IPS-NIHi7 (cell line): Measurements from ENCODE around the gene AGAP3.

Experiments
- DNase-seq: peaks from one replicate; pipeline ENCODE4 v3.0.0; 2012; ENCODE audit warnings: mixed read lengths; ENCODE audit errors: extremely low spot score

The AGAP3 gene

GRCh38 chr7:151057989-151058780 is 28.1 kb upstream of the AGAP3 start:
- DNase-seq, result peak; percentile 97

DNA sequence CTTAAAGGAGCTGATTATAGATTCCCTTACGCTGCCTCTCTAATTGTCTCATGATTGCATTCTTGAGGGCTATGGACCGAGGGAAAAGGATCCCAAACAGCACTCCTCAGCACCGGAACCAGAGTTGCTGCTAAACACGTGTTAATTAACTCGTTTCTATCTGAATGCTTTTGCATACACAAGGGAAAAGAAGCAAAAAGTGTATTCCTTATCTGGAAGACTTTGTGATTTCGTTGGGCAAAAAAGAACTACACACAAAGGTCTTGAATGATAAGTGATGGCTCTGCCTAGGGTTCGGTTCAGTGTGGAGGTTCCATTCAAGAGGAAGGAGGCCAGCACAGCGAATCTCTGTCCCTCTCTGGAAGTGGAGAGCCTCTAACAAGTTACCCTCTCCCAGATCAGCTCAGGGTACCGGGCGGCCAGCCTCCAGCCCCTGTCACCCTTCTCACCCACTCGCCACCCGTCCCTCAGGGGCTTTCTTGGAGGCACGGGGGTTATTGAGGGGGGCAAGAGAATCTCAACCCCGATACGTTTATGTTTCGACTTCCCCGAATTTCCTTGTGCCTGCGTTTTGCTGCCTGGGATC is 27.4 kb upstream of the AGAP3 start:
- DNase-seq, result no peak

DNA sequence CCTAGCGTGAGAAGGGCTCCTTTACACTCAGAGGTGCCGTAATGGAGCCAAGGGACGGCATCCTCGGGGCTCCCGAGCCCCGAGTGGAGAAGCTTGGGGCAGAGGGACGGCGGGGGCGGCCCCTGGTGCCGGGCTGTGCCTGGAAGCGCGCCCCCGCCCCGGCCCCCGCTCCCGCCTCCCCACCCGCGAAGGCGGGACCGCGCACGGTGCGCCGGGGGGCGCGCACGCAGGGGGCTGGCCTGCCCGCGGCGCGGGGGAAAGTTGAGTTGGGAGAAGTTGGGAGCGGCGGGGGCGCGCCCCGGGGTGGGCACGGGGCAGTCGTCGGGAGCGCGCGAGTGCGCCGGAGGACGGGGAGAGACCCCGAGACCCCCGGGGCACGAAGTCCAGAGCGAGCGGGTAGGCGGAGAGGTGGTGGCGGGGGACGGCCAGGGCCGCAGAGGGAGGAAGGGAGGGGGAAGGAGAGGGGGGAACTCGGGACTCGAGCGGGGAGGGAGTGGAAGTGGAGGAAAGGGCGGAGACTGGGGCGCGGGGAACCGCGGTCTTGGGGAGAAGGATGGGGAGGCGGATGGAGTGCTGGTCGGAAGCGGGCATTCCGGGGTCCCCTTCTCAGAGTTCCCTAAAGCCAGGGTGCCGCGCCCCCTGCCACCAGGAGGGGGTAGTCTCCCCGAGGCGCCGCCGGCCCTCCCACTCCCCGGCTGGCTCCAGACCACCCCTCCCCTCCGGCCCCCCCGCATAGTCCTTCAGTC is 26.7 kb upstream of the AGAP3 start, which contains the start of gene SLC4A2:
TSS of gene SLC4A2 (plus strand) at position 223 of the 746 bp plus-strand sequence. CDS start 2,399 bp downstream, outside the sequence.
- peak; percentile 80 for DNase-seq

- DNase-seq, result no peak
These were observed 26.2 kb upstream of the AGAP3 start for GRCh38 chr7:151060113-151060415.

DNA sequence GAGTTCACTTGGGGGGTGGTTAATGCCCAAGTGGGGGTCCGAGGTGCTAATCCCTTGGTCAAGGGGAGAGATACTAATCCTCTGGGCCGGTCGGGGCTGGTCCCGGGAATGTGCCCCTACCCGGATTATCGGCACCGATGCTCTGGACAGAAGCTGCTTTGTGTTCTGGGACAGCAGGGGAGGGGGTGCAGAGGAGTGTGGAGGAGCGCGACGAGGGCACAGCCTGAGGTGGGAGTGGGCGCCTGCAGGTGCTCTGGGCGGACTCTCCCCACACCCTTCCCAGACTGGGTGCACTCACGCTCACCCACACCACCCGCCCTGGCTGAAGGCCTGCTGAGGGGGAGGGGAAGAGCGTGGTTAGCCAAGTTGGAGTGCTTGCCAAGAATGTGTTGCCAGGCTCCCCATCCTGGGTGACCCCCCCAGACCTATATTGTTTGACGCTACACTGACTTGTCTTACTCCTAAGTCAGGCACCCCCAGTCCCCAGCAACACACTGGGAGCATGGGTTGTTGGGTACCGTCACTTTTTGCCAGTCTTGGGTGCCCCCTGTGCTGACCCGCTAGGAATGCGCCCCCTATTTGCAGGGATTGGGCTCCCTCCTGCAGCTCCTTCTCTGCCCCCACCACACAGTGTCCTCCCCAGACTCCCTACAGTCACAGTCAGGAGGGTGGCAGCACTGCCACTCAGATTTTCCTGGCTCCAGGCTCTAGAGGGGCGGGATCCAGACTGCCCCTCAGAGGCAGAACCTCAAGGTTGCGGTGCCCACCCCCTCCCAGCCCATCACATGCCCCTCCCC is 25.7 kb upstream of the AGAP3 start:
- DNase-seq, result no peak

DNA sequence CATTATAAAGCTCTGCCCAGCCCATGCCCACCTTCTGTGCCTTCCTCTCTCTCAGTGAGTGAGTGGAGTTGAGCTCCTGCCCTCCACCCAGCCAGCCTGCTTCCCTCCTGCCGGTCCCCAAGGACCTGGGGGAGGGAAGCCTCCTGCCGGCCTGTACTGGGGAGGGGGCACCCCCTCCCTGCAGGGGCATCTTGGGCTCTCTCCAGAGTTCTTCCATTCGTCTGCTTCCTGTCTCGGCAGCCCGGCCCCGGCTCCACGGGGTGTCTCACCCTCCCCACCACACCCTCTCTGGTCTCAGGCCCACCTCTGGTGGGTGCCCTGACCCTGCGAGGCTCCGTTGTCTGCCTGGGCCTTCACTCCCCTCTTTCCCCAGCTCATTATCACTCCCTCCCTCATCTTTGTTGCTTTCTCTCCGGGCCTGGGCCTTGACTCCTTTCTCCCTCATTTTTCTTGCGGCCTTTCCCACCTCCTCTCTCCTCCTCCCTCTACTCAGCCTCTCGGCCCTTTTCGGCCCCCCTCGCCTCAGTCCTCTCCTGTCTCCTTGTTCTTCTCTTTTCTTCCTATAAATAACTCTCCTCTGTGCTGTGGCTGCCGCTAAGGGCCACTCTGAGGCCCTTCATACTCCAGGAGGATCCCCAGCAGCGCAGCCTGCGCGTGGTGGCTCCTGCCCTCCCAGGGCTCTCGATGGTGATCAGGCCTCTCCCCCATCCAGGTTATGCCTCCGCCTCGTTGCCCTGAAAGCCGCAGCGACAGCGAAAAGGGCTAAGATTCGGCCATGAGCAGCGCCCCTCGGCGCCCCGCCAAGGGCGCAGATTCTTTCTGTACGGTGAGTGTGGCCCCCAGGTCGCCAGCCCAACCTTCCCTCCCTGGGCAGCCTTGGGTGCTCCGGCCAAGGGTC is 24.8 kb upstream of the AGAP3 start:
- no peak for DNase-seq

GRCh38 chr7:151062111-151062398 is 24.2 kb upstream of the AGAP3 start:
- DNase-seq, result no peak

DNA sequence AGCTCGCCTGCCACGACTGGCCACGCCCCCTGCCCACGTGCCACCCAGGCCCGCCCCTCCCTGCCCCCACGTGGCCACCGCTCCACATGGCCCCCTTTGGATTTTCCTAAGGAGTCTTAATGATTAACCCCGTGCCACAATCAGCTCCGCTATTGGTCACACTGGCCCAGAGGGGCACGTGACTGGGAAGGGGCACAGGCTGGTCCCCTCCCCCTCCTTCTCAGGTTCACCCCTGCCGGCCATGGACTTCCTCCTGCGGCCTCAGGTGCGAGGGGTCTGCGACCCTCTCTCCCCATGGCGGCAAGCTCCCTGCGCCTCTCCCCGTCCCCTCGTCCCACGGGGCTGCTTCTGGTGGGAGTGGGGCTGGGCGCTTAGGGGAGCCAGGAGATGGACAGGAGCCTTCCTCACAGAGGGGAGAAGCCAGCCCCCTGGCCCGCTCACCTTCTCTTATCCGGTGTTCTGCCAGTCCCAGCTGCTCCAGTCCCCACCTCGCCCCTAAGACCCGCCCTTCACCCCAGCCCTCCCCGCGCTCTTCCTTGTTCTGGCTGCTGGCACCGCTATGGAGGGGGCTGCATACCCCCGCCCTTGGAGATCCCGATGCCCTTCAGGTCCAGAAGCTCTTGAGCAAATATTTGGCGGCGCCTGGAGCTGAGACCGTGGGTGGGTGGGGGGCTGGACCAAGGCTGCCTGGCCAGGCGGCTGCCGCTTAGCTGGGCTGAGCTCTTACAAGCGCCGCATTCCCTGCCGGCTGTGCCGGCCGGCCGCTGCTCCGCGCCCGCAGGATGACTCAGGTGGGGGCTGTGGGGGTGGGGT is 23.7 kb upstream of the AGAP3 start:
- DNase-seq, result peak; percentile 91

- DNase-seq, result no peak
These were observed 23.1 kb upstream of the AGAP3 start for GRCh38 chr7:151063212-151063561.

DNA sequence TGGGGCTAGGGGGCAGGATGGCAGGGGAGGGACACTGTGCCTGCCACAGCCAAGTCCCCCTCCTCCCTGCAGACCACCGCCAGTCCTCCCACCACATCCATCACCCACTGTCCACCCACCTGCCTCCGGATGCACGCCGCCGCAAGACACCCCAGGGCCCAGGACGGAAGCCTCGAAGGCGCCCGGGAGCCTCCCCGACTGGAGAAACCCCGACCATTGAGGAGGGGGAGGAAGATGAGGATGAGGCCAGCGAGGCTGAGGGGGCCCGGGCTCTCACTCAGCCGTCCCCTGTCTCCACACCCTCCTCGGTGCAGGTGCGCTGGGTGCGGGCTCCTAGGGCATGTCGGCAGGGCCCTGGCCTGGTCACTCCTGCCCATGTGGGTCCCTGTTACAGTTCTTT is 21.8 kb upstream of the AGAP3 start:
- DNase-seq, result no peak

GRCh38 chr7:151064993-151065392 is 21.3 kb upstream of the AGAP3 start:
- no peak for DNase-seq

DNA sequence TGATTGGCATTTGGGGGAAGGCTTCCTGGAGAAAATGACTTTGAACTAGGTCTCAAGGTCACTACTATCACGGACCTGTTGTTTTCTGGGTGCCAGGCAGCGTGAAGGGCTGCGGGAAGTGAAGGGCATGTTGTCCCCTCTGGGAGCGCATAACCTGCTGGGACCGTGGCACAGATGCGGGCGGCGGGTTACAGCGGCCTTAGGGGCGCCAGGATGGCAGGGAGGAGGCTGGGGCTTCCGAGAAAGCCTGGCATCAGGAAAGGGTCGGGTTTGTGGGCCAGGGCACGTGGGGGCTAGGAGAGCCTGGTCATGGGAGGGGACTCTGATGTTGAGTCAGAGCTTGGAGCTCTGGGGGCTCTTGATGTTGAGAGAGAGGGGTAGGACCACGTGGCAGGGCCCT is 20.8 kb upstream of the AGAP3 start:
- DNase-seq, result no peak

GRCh38 chr7:151066273-151066974 is 19.9 kb upstream of the AGAP3 start:
- DNase-seq, result no peak

DNA sequence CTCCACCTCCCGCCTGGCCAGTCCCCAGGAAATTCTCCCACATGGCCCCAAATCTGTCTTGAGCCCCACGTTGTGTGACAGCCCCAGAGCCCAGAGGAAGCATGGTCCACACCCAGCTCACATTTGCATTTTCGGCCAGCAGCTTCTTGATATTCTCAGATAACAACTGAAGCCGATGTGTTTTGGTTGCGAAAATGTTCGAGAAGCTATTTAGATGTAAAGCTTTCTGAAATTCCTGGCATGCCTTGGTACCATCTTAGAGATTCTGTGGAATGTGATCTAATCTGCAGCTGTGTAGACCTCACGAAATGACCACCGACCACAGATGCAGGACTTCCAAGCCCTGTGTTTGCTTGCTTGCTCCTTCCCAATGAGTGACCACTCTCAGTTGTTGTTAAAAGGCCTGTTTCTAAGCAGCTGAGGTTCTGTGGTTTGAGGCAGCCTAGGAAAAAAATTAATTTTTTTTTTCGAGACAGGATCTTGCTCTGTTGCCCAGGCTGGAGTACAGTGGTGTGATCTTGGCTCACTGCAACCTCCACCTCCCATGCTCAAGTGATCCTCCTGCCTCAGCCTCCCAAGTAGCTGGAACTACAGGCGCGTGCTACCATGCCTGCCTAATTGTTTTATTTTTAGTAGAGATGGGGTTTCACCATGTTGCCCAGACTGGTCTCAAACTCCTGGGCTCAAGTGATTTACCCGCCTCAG is 18.1 kb upstream of the AGAP3 start:
- DNase-seq, result no peak

- DNase-seq, result no peak
These were observed 16.3 kb upstream of the AGAP3 start for GRCh38 chr7:151069841-151070573.

- no peak for DNase-seq
These were observed 15.7 kb upstream of the AGAP3 start for GRCh38 chr7:151070574-151070960.

- DNase-seq, result no peak
These were observed 15.0 kb upstream of the AGAP3 start for GRCh38 chr7:151071032-151071866.

- no peak for DNase-seq
These were observed 12.3 kb upstream of the AGAP3 start for GRCh38 chr7:151073990-151074389.
